HG03139 (cell line): ENCODE measurements around the gene C3.

Source experiments
- ATAC-seq: cut with Tn5 transposase; IDR thresholded peaks from one replicate; pipeline ENCODE4 v1.9.1; 2021; ENCODE audit not compliant: unreplicated experiment

The C3 gene

DNA sequence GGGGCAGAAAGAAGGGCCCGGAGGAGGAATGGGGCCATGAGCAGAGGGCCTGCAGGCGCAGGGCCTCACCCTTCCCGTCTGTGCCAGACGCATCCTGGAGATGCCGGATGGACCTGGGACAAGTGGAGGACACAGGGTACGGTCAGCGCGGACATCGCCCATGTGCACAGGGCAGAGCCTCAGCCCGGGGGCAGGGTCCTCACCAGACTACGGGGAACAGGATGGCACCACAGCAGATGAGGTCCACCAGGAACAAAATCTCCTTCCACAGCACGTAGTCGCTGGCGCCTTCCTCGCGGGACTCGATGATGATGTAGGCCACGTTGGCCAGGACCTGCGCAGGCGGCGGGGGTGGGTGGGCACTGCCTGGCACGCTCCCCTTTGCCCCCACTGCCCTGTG, 11.4 kb upstream of the C3 start:
- ATAC-seq = no peak

DNA sequence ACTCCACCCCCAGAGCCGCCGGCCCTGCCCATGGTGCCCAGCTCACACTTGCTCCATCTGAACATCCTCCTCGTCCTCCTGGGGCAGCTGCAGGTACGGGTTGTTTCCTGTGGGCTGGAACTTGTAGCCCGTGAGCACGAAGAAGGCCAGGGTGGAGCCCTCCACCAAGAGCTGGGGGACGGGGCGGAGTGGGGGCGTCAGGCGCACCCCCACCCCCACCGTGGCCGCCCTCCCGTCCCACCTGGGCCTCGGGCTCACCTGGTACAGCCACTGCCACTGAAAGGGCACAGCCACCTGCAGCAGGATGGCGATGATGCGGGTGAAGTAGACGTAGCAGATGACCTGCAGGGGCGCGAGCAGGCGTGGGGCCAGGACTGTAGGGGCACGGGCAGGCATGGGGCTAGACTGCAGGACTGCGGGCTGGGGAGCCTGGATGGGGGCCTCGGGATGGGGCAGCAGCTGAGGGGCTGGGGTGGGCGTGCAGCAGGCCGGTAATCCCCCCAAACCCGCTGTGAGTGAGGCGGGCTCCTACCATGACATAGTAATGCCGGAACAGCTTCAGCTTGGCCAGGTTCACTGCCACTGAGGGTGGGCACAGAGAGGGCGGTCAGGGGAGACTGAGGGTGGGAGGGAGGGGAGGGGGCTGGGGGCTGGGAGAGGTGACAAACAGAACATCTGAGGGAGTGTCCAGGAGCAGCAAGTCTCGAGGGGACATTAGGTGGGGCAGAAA, 10.7 kb upstream of the C3 start:
- no peak for ATAC-seq

DNA sequence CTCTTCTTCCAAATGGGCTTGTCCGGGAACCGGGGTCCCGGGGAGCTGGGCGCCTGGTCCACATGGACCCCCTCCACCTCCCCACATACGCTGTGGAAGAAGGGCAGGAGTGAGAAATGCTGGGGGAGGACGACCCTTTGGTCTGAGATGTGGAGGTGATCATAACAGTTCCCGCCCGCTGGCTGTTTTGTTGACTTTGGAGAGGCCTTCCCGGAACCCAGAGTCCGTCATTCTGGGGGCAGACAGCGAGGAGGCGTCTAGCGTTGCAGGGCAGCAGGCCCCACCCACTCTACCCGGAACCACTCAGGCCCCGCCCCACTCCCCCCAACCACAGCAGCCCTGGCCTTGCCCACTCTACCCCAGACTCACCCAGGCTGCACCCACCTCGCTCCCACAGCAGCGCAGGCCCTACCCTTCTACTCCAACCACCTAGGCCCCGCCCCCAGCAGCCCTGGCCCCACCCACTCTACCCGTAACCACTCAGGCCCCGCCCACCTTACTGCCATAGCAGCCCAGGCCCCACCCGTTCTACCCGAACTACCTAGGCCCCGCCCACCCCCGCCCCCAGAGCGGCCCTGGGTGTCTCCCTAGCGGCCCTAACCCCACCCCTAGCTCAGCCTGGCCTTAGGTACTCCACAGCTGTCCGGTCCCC, 9.8 kb upstream of the C3 start:
- no peak for ATAC-seq

DNA sequence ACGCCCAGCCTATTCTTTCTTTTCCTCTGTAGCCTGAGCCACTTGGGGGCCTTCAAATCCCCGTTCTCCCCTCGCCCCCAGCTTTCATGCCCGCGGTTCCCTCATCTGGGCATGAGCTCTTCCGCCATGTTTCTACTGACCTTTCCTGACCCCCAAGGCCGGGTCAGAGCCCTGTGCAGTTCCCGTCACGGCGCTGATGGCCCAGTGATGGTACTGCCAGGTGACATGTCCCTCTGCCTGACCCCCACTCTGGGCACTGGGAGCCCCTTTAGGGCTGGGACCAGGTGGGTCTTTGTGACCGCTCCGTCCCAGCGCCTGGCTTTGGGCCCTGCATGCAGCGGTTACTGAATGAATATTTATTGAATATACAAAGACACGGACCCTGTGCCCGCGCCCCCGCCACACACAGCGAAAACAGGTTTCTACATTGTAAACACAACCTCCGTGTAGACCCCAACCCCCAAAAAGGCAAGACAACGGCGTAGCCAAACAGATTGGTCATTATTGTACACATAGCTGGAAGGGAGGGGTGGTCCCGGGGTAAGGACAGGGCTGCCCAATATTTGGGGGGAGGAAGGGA, 9.2 kb upstream of the C3 start:
- ATAC-seq = no peak

DNA sequence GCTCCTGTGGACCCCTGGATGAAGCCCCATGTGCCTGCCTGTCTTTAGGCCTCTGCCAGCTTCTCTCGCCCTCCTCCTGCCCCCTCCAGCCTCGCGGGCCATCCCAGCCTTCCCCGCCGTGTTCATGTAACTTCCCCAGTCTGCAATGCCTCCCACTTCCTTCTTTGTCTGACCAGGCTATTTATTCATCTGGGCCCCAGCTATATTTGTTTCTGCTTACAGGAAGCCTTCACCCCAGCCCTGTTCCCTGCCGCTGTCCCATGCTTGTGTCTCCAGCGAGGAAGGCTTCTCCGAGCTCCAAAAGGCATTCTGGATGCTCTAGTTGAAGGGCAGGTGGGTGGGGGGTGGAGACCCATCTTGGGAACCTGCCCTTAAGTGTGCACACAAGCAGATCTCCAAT, 7.9 kb upstream of the C3 start:
- no peak for ATAC-seq

DNA sequence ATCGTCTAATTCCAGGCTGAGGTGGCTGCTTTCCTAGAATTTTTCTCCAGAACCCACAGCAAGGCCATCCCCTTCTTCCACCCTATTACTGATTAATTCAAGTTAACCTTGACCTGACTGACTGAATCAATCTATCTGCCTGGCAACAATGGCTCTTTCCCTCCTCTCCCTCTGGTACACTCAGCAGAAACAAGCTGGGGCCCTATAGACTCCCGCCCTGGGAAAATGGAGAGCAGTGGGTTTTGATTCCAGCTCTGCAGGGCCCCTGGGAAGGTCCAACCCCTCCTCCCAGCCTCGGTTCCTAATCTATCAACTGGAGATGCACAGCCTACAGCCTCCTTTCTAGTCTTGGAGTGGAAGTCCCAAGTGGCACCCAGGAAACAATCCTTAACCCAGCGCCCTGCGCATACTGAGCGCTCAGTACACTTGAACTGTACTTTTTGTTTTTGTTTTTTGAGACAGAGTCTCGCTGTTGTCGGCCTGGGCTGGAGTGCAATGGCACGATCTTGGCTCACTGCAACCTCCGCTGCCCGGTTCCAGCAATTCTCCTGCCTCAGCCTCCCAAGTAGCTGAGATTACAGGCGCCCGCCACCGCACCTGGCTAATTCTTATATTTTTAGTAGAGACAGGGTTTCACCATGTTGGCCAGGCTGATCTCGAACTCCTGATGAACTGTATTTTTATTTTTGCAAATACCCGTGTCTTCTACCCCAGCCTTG, 5.2 kb upstream of the C3 start:
- ATAC-seq = no peak

DNA sequence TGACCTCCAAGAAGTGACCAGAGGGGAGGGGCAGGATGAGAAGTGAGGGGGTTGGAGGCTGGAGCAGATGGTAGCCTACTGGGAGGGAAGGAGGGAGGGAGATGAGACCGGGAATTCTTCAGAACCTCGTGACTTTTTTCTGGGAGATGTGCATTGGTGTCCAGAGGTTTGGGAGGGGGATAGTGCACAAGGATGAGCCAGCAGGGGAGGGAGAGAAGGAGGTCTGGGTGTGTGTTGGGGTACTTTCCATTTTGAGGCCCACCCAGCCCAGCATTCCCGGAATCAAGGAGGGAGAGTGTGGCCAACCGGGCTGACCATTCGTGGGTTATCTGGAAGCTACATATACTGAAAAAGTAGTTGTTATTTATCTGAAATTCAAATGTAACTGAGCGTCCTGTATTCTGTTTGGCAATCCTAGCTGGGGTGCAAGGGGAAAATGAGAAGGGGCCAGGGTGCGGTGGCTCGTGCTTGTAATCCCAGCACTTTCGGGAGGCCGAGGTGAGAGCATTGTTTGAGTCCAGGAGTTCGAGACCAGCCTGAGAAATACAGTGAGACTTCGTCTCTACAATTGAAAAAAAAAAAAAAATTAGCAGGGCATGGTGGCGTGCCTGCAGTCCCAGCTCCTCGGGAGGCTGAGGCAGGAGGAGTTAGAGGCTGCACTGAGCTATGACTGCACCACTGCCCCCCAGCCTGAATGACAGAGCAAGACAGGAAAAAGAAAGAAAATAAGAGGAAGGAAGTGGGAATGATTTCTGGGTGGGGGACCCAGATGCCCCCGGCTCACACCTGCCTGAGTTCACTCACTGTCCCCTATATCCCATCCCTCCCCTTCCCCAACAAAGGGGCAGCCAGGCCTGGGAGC, 4.4 kb upstream of the C3 start:
- ATAC-seq = no peak

DNA sequence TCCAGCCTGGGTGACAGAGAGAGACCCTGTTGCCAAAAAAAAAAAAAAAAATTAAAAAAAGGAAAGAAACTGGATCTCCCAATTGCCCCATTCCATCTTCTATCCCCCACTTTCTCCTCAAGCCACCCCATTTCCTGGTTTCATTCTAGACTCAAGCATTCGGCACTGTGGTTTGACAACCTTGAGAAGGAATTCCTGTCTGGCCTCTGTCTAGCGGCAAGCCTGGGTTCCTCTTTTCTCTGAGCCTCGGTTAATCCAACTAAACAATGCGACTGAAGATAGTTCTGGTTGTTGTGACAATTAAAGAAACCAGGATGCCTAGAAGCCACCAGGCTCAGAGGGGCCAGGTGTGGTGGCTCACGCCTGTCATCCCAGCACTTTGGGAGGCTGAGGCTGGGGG, 3.3 kb upstream of the C3 start:
- ATAC-seq = no peak

DNA sequence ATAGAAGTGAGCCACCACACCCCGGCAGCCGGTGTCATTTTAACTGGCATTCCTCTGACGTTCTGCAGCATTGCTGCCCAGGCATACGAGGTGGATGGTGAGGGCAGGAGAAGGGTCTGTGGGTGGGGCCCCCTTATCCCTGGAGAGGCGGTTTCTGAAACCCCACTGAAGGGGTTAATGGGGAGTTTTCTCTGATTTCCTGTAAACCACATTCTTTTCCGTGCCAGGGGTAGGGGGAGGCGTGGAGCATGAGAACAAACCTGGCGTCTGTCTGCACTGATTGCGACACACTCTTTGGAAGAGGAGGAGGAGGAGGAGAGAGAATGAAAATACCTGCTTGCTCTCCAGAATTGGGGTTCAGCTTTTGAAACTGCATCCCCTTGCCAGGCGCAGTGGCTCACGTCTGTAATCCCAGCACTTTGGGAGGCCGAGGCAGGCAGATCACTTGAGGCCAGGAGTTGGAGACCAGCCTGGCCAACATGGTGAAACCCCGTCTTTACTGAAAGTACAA, 2.7 kb upstream of the C3 start:
- no peak for ATAC-seq

DNA sequence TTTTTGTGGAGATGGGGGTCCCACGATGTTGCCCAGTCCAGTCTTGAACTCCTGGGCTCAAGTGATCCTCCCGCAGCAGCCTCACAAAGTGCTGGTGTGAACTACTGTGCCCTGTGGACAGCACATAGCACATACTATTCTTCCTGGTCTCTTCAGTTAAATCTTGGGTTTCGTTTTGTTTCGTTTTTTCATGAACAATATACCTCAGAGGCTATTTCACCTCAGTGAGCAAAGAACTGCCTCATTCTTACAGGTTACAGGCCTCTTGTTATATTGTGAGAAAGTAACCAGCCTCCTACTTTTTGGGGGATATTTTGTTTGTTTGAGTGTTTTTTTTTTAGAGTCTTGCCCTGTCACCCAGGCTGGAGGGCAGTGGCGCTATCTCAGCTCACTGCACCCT, 1.3 kb upstream of the C3 start:
- ATAC-seq = no peak

DNA sequence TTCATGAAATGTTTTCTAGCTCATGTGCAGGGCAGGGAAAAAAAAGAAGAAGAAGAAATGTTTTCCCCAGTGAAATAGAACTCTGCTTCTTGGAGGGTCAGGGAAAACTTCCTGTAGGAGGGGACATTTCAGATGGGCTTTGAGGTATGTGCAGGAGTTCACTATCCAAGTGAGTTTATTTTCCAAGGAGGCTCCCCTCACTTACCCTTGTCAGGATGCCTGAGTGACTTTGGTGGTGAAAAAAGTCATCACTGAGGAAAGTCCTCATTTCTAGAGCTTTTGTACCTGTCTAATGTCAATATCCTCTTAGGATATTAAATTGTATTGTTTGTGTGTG, 656 bp upstream of the C3 start:
- ATAC-seq = no peak

DNA sequence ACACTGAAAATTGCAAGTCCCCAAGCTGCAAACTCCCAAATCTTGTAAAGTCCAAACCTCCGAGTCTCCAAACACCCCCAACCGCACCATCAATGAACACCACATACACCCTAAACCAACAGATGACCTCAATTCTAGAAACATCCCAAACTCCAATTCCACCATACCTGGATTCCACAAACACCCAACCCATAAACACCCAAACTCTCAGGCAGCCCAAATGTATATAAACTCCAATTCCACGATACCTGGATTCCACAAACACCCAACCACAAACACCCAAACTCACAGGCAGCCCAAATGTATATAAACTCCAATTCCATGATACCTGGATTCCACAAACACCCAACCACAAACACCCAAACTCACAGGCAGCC, 470 bp downstream of the C3 start:
- ATAC-seq = no peak

DNA sequence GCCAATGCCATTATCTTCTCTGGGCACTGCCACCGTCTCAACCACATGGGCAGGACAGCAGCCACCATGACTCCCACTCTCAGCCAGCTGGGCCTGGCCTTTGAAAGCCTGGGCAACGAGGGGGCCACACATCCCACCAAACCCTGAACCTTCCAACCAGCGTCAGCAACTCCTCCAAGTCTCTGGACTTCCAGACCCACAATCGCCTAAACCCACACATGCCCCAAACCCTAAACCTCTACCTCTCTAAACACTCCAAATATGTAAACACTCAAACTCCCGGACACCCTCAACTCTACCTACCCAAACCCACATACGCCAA, 949 bp downstream of the C3 start:
- no peak for ATAC-seq

DNA sequence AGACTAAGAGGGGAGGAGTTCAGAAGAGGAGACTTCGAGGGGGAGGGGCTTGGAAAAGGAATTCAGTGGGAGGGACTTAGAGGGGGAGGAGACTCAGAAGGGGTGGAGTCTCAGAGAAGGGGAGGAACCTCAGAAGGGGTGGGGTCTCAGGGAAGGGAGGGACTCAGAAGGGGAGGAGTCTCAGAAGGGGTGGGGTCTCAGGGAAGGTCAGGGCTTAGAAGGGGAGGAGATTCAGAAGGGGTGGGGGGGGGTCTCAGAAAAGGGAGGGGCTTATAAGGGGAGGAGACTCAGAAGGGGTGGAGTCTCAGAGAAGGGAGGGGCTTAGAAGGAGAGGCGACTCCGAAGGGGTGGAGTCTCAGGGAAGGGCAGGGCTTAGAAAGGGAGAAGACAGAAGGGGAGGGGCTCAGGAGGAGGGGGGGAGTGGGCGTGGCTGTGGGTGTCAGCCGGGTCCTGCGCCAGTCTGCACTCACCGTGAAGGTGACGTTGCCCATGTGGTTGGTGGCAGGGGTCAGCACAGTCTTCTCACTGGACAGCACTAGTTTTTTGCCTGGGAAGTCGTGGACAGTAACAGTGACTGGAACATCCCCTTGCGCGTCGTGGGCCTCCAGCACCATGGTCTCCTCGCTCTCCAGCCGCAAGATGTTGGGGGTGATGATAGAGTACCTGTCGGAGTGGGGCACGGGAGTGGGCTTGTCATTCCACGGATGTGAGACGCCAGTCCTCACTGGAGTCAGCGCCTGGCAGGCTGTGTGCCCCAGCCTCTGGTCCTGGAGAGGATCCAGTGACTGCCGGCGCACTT, 1.5 kb downstream of the C3 start:
- ATAC-seq = no peak

DNA sequence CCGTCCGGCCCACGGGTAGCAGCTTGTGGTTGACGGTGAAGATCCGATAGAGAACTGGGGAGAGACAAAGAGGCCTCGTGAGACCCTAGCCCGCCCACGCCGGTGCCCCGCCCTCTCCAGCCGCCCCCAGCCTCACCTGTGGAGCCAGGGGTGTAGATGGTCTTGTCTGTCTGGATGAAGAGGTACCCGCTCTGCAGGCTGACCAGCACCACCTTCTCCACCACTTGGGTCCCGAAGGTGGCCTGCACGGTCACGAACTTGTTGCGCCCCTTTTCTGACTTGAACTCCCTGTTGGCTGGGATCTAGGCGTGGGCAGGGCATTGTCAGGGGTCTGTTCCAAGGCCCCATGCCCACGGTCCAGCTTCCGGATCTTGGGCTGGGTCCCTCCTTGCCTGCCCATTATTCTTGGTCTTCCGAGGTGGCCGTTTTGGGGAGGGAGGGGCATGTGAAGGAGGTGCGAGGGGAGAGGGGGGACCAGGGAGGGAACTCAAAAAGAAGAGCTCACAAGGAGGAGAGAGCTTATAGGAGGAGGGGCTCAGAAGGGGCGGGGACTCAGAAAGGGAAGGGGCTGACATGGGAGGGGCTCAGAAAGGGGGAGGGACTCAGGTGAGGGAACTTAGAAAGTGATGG, 2.2 kb downstream of the C3 start:
- no peak for ATAC-seq

DNA sequence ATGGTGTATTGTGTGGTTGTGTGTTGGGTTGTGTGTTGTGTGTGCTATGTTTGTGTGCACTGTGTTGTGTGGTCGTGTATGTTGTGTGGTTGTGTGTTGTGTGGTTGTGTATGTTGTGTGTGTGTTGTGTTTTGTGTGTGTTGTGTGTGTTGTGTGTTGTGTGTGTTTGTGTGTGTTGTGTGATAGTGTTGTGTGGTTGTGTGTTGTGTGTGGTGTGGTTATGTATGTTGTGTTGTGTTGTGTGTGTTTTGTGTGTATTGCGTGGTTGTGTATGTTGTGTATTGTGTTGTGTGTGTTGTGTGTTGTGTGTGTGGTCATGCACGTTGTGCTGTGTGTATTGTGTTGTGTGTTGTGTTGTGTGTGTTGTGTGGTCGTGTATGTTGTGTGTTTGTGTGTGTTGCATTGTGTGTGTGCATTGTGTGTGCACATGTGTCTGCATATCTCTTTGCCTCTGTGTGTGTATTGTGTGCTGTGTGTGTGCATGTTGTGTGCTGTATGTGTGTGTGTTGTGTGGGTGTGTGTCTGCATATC, 2.9 kb downstream of the C3 start:
- ATAC-seq = no peak

DNA sequence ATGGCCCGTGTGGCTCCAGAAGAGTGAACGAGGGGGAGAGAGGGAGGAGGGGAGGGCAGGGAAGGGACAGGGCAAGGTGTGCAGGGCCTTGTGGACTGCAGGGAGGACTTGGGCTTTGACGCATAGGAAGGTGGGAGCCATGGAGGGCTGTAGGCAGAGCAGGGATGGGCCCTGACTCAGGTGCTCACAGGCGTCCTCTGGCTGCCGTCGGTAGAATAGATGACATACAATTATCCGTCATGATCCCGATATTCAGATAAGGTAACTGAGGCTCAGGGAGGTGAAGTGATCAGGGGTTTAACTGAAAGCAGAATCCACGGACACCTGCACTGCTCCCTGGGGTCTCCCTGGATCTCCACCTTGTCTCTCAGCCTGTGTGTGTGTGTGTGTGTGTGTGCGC, 3.4 kb downstream of the C3 start:
- no peak for ATAC-seq

DNA sequence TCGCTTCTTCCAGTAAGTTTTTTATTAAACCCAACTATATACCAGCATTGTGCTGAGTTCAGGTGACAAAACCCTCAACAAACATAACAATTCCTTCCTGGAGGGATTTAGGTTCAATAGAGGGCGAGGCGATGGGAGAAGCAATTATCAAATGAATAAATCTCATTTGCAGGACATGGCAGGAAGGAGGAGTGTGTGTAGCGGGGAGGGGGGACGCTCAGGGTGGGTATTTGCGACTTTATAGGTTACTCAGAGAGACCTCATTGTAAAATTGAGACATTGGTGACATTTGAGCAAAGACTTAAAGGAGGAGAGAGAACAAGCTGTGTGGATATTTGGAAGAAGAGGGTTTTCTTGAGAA, 3.9 kb downstream of the C3 start:
- ATAC-seq = no peak

DNA sequence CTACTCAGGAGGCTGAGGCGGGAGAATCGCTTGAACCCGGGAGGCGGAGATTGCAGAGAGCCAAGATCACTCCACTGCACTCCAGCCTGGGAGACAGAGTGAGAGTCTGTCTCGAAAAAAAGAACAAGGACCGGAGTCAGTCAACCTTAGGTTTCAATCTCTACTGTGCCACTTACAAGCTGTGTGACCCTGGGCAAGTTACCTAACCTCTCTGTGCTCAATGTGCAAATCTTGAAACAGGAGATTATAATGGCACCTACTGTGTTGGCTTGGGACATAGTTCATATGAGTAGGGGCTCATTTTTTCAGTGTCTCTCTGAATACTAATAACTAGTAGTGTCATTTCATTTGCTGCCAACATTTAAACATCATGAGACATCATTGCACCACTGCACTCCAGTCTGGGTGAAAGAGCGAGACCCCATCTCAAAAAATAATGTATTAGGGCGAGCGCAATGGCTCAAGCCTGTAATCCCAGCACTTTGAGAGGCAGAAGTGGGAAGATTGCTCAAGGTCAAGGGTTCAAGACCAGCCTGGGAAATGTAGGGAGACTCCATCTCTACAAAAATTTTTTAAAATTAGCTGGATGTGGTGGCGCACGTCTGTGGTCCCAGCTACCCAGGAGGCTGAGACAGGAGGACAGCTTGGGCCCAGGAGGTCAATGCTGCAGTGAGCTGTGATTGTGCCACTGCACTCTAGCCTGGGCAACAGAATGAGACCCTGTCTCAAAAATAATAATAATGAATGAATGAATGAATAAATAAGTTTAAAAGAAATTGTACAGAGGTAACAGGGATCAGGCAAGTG, 5.5 kb downstream of the C3 start:
- no peak for ATAC-seq
